H1 (cell line): ENCODE data around the gene MBNL2. TPM values are rescaled to one million over a fixed set of nuclear protein-coding genes. Genes with fewer than 3 reads are reported as not detected.

Experiments used
- CEBPB ChIP-seq: IDR thresholded peaks from 2 replicates; pipeline ENCODE4 v1.6.1; 2012; ENCODE audit warnings: low read depth, low read length
- POLR2A ChIP-seq, 2 experiments: IDR thresholded peaks; 1 replicate in 1 of 2; 2 replicates in 1 of 2; pipeline ENCODE4 v1.6.1; 2011; ENCODE audit warnings: low read depth in 2 of 2, low read length in 2 of 2, mild to moderate bottlenecking in 2 of 2; ENCODE audit errors: control extremely low read depth in 1 of 2
- polyA plus RNA-seq, 7 experiments: library from polyadenylated mRNA; depleted of rRNA in 3 of 7; stranded (reverse) in 5 of 7; unstranded in 2 of 7; fragments of >200 nt in 5 of 7; fragments of 200-250 nt in 2 of 7; gene quantifications; 1 replicate in 5 of 7; 2 replicates in 1 of 7; 4 replicates in 1 of 7; pipeline versions ENCODE4 v1.2.1 to v1.2.3, GENCODE V29; 2011 to 2013; ENCODE audit warnings: missing spikeins in 2 of 7, mixed read lengths in 2 of 7
- total RNA-seq: library from RNA; stranded (reverse); fragmentation: NEBNext Ultra II Directional; extraction: Animal tissue kit (Norgen Biotek cat#: 25700); gene quantifications from 2 replicates; pipeline ENCODE4 v1.2.1, GENCODE V29; 2021
- TF ChIP-seq, protein P1 (sequence below): IDR thresholded peaks from 2 replicates; pipeline ENCODE4 v1.6.1; 2012; ENCODE audit warnings: low read length, inconsistent platforms

The MBNL2 gene
- total and polyA plus RNA-seq, 2 of the 8 experiments (the other 6 are each of a cell fraction or from before 2014, with no cell fraction given): 1.0 to 2.6 TPM

DNA sequence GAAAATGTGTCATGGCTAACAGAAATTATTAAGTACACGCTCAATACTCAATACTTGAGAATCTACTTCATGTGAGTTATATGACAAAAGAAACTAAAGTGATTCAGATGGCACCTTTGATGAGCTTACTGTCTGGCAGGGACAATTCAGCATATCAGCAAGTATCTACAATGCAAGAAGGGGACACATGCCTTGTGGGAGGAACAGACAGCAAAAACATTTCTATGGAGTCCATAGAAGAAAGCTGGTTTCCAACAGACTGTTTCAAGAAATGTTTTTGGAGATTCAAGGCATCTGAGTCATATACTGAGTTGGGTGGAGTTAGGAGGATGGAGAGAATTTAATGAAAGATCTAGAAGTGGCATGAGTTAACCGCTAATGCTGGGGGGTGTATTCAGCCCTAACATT is 54.7 kb downstream of the MBNL2 start (continued):
- TF ChIP-seq, protein P1, sequence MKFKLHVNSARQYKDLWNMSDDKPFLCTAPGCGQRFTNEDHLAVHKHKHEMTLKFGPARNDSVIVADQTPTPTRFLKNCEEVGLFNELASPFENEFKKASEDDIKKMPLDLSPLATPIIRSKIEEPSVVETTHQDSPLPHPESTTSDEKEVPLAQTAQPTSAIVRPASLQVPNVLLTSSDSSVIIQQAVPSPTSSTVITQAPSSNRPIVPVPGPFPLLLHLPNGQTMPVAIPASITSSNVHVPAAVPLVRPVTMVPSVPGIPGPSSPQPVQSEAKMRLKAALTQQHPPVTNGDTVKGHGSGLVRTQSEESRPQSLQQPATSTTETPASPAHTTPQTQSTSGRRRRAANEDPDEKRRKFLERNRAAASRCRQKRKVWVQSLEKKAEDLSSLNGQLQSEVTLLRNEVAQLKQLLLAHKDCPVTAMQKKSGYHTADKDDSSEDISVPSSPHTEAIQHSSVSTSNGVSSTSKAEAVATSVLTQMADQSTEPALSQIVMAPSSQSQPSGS: no peak
- TF ChIP-seq CEBPB (no peak), POLR2A (IDR thresholded peaks at IDR 0.05; ENCODE audit: control extremely low read depth in 1 of 2, low read depth in 2 of 2, low read length in 2 of 2) (no peak)
